HCT116 (cell line): ENCODE measurements around the gene TSPAN3. TPM values are rescaled to one million over a fixed set of nuclear protein-coding genes. Genes with fewer than 3 reads are reported as not detected.

Source experiments
- ATAC-seq: fragments of 200-7000 bp; cut with Tn5 transposase; 2 replicates; pipeline ENCODE4 v1.9.1; 2020; ENCODE audit warnings: mild to moderate bottlenecking, moderate library complexity
- BruUV-seq: library from RNA; stranded (reverse); fragments of 400-500 nt; replicated peaks from 2 replicates; lab custom pipeline; 2021; lab: Mats Ljungman, UMichigan
- CTCF ChIA-PET: fragments of 300-600 bp; sonication (Branson Sonifier 250); formaldehyde crosslinking; loops from one replicate; lab custom pipeline; 2021; ENCODE audit warnings: antibody characterized with exemption; lab: Charles Lee
- POLR2A ChIA-PET: fragments of 300-600, 350-600 bp; sonication (Branson Sonifier 250); formaldehyde crosslinking; loops from one replicate; lab custom pipeline; 2021; ENCODE audit warnings: antibody characterized with exemption; lab: Charles Lee
- RAD21 ChIA-PET, 2 experiments: fragments of 300-600 bp; sonication (Branson Sonifier 250); formaldehyde crosslinking; loops; one replicate each; lab custom pipeline; 2023; ENCODE audit warnings: low total read pairs in 2 of 2; ENCODE audit not compliant: uncharacterized antibody in 2 of 2, unreplicated experiment in 2 of 2, low non-redundant PET in 1 of 2; lab: Charles Lee
- DNase-seq: peaks from one replicate; pipeline ENCODE4 v3.0.0-alpha.2; 2010; ENCODE audit warnings: low read depth, low spot score
- H2AFZ ChIP-seq: fragments of 200-600 bp; shearing (Covaris generic), sonication (generic); 2 replicates; pipeline ENCODE4 v1.6.1; 2017; ENCODE audit warnings: low read depth, mixed run types, mixed read lengths, antibody characterized with exemption, low read length; ENCODE audit not compliant: poor library complexity, severe bottlenecking
- H3K27ac ChIP-seq: 2 replicates; pipeline ENCODE4 v1.5.1; 2012; ENCODE audit warnings: low read depth, low read length
- H3K27me3 ChIP-seq: fragments of 200-600 bp; sonication (generic); 2 replicates; pipeline ENCODE4 v1.6.1; 2016; ENCODE audit warnings: mixed run types, low read length, mixed read lengths; ENCODE audit not compliant: insufficient read depth
- H3K36me3 ChIP-seq, 2 experiments: fragments of 200-500 bp in 1 of 2; fragments of 200-600 bp in 1 of 2; sonication (Bioruptor generic) in 1 of 2; sonication (generic) in 1 of 2; 2 replicates each; pipeline versions ENCODE4 v1.5.1 to v1.6.1; 2014 to 2016; ENCODE audit warnings: low read length in 2 of 2, inconsistent platforms in 1 of 2, mixed read lengths in 1 of 2, mixed run types in 1 of 2; ENCODE audit not compliant: insufficient read depth in 2 of 2, control insufficient read depth in 1 of 2
- H3K4me1 ChIP-seq, 2 experiments: fragments of 200-600 bp in 1 of 2; sonication (generic) in 1 of 2; 2 replicates each; pipeline versions ENCODE4 v1.5.1 to v1.6.1; 2012 to 2017; ENCODE audit warnings: low read length in 2 of 2, inconsistent platforms in 1 of 2, mild to moderate bottlenecking in 1 of 2, mixed read lengths in 1 of 2, mixed run types in 1 of 2, moderate library complexity in 1 of 2; ENCODE audit not compliant: insufficient read depth in 2 of 2, control insufficient read depth in 1 of 2
- H3K4me2 ChIP-seq: fragments of 200-600 bp; sonication (generic); 2 replicates; pipeline ENCODE4 v1.6.1; 2017; ENCODE audit warnings: mixed run types, low read length, mixed read lengths
- H3K4me3 ChIP-seq, 2 experiments: fragments of 200-600 bp in 1 of 2; sonication (generic) in 1 of 2; replicated peaks in 1 of 2; 2 replicates each; pipeline ENCODE4 v1.5.1; 2011 to 2016; ENCODE audit warnings: low read length in 2 of 2, control low read depth in 1 of 2, low read depth in 1 of 2, mild to moderate bottlenecking in 1 of 2, mixed read lengths in 1 of 2, mixed run types in 1 of 2
- H3K79me2 ChIP-seq: fragments of 200-600 bp; sonication (generic); 2 replicates; pipeline ENCODE4 v1.6.1; 2017; ENCODE audit warnings: mild to moderate bottlenecking, mixed run types, low read length, moderate library complexity, mixed read lengths; ENCODE audit not compliant: insufficient read depth
- H3K9ac ChIP-seq: fragments of 200-600 bp; sonication (generic); 2 replicates; pipeline ENCODE4 v1.6.1; 2016; ENCODE audit warnings: low read length, mixed read lengths
- H3K9me2 ChIP-seq: fragments of 200-600 bp; sonication (generic), shearing (Covaris generic); 2 replicates; pipeline ENCODE4 v1.6.1; 2017; ENCODE audit warnings: mixed run types, mild to moderate bottlenecking, moderate library complexity; ENCODE audit not compliant: insufficient read depth
- H3K9me3 ChIP-seq, 2 experiments: fragments of 200-500 bp in 1 of 2; fragments of 200-600 bp in 1 of 2; sonication (Bioruptor generic) in 1 of 2; sonication (generic) in 1 of 2; 2 replicates each; pipeline ENCODE4 v1.6.1; 2014 to 2017; ENCODE audit warnings: low read length in 2 of 2, mixed read lengths in 2 of 2, inconsistent platforms in 1 of 2, low read depth in 1 of 2, mild to moderate bottlenecking in 1 of 2, mixed run types in 1 of 2, moderate library complexity in 1 of 2; ENCODE audit not compliant: control insufficient read depth in 1 of 2, insufficient read depth in 1 of 2
- H4K20me1 ChIP-seq: fragments of 200-600 bp; sonication (generic), shearing (Covaris generic); 2 replicates; pipeline ENCODE4 v1.6.1; 2017; ENCODE audit warnings: mixed run types, mild to moderate bottlenecking, moderate library complexity; ENCODE audit not compliant: insufficient read depth
- CBX3 ChIP-seq: IDR thresholded peaks from 2 replicates; pipeline ENCODE4 v1.6.1; 2012; ENCODE audit warnings: low read depth
- EGR1 ChIP-seq: IDR thresholded peaks from 2 replicates; pipeline ENCODE4 v1.6.1; 2012; ENCODE audit warnings: low read depth
- ELF1 ChIP-seq: IDR thresholded peaks from 2 replicates; pipeline ENCODE4 v1.6.1; 2012; ENCODE audit warnings: low read depth, borderline replicate concordance
- EZH2phosphoT487 ChIP-seq: fragments of 200-600 bp; IDR thresholded peaks from 2 replicates; pipeline ENCODE4 v1.6.1; 2018; ENCODE audit warnings: antibody characterized with exemption, borderline replicate concordance
- POLR2A ChIP-seq: IDR thresholded peaks from 2 replicates; pipeline ENCODE4 v1.7.0; 2011; ENCODE audit warnings: borderline replicate concordance; ENCODE audit not compliant: insufficient read depth, insufficient read length; ENCODE audit errors: extremely low read depth
- RAD21 ChIP-seq: IDR thresholded peaks from 2 replicates; pipeline ENCODE4 v1.6.1; 2012; ENCODE audit warnings: low read depth, mild to moderate bottlenecking
- TCF7L2 ChIP-seq: IDR thresholded peaks from 2 replicates; pipeline ENCODE4 v1.7.0; 2011; ENCODE audit warnings: borderline replicate concordance, inconsistent platforms; ENCODE audit not compliant: insufficient read depth, insufficient read length; ENCODE audit errors: extremely low read depth
- YY1 ChIP-seq: IDR thresholded peaks from 2 replicates; pipeline ENCODE4 v1.6.1; 2011; ENCODE audit warnings: low read length, low read depth, moderate library complexity, mild to moderate bottlenecking; ENCODE audit not compliant: insufficient replicate concordance; ENCODE audit errors: extremely low read depth
- ZFX ChIP-seq: fragments of 450-650 bp; IDR thresholded peaks from 2 replicates; pipeline ENCODE4 v1.6.1; 2017
- intact Hi-C: fragments of 100-400 bp; cut with micrococcal nuclease; formaldehyde crosslinking; loops from 2 replicates; pipeline ENCODE4 v1.10.0; 2022
- total RNA-seq: library from RNA; stranded (reverse); gene quantifications from one replicate; pipeline ENCODE4 v1.2.1, GENCODE V29; 2021; ENCODE audit not compliant: unreplicated experiment
- TF ChIP-seq, protein P1 (sequence below): IDR thresholded peaks from 2 replicates; pipeline ENCODE4 v1.6.1; 2011; ENCODE audit warnings: mild to moderate bottlenecking, low read length, moderate library complexity; ENCODE audit not compliant: insufficient replicate concordance; ENCODE audit errors: extremely low read depth
- TF ChIP-seq, protein P2 (sequence below): IDR thresholded peaks from 2 replicates; pipeline ENCODE4 v1.6.1; 2012; ENCODE audit warnings: low read depth

The TSPAN3 gene
- total RNA-seq, 1 experiment from 2014 or later, result 140 TPM

- RAD21 ChIA-PET, result interaction anchor here in 1 of 2 experiments (0.6 kb wide), 1 partner anchor 9 kb away, joined by 5 read pairs; no protein-coding TSS in a partner anchor
- TF ChIP-seq ZFX (no peak), RAD21 (no peak), EGR1 (no peak), POLR2A (no peak), ELF1 (no peak), EZH2phosphoT487 (no peak), TCF7L2 (no peak), CBX3 (no peak), YY1 (no peak)
- TF ChIP-seq, protein P1, sequence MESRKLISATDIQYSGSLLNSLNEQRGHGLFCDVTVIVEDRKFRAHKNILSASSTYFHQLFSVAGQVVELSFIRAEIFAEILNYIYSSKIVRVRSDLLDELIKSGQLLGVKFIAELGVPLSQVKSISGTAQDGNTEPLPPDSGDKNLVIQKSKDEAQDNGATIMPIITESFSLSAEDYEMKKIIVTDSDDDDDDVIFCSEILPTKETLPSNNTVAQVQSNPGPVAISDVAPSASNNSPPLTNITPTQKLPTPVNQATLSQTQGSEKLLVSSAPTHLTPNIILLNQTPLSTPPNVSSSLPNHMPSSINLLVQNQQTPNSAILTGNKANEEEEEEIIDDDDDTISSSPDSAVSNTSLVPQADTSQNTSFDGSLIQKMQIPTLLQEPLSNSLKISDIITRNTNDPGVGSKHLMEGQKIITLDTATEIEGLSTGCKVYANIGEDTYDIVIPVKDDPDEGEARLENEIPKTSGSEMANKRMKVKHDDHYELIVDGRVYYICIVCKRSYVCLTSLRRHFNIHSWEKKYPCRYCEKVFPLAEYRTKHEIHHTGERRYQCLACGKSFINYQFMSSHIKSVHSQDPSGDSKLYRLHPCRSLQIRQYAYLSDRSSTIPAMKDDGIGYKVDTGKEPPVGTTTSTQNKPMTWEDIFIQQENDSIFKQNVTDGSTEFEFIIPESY, result no peak
- TF ChIP-seq, protein P2, sequence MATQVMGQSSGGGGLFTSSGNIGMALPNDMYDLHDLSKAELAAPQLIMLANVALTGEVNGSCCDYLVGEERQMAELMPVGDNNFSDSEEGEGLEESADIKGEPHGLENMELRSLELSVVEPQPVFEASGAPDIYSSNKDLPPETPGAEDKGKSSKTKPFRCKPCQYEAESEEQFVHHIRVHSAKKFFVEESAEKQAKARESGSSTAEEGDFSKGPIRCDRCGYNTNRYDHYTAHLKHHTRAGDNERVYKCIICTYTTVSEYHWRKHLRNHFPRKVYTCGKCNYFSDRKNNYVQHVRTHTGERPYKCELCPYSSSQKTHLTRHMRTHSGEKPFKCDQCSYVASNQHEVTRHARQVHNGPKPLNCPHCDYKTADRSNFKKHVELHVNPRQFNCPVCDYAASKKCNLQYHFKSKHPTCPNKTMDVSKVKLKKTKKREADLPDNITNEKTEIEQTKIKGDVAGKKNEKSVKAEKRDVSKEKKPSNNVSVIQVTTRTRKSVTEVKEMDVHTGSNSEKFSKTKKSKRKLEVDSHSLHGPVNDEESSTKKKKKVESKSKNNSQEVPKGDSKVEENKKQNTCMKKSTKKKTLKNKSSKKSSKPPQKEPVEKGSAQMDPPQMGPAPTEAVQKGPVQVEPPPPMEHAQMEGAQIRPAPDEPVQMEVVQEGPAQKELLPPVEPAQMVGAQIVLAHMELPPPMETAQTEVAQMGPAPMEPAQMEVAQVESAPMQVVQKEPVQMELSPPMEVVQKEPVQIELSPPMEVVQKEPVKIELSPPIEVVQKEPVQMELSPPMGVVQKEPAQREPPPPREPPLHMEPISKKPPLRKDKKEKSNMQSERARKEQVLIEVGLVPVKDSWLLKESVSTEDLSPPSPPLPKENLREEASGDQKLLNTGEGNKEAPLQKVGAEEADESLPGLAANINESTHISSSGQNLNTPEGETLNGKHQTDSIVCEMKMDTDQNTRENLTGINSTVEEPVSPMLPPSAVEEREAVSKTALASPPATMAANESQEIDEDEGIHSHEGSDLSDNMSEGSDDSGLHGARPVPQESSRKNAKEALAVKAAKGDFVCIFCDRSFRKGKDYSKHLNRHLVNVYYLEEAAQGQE, result no peak
- no peaks in the 10 kb centered on the region for H4K20me1 ChIP-seq
- H3K9me2 ChIP-seq, result no peaks in the 10 kb centered on the region
- no peak overlapping the region for H3K4me2 ChIP-seq
- POLR2A ChIA-PET, result no interaction called here
- no peak overlapping the region for H3K4me3 ChIP-seq
- no peaks in the 10 kb centered on the region for H3K36me3 ChIP-seq
- peaks cover 8 to 15% of the 10 kb centered on the region in 2 experiments for H3K4me1 ChIP-seq
- H3K79me2 ChIP-seq, result no peaks in the 10 kb centered on the region
- no TSS peak for BruUV-seq
- DNase-seq (no peak), ATAC-seq (no peak)
- no peak overlapping the region for H3K27ac ChIP-seq
- H3K9ac ChIP-seq, result no peak overlapping the region
- H3K27me3 ChIP-seq, result no peaks in the 10 kb centered on the region
- CTCF ChIA-PET, result interaction anchor here (1.2 kb wide), 1 partner anchor 9 kb away, joined by 3 read pairs; no protein-coding TSS in a partner anchor
- no peak overlapping the region for H2AFZ ChIP-seq
- no peaks in the 10 kb centered on the region for H3K9me3 ChIP-seq
- intact Hi-C loops, result no loop called here
Observed at GRCh38 chr15:77015646-77016320, 55.1 kb downstream of the TSPAN3 start.
